Upper lobe of left lung (tissue), 4 donors: ENCODE measurements around the gene MGLL.

Experiments
- CTCF ChIP-seq, 6 experiments: fragments of 450-650 bp in 4 of 6; fragments of 200-600 bp in 2 of 6; sonication (generic) in 2 of 6; IDR thresholded peaks; one replicate each; pipeline ENCODE4 v1.5.1; 2016 to 2019; ENCODE audit warnings: antibody characterized with exemption in 6 of 6
- EP300 ChIP-seq, 4 donors: sonication (generic); formaldehyde crosslinking; IDR thresholded peaks; one replicate each; pipeline ENCODE4 v1.5.1; 2017; ENCODE audit warnings: antibody characterized with exemption in 4 of 4, control low read depth in 2 of 4
- POLR2A ChIP-seq, 4 donors: fragments of 450-650 bp; IDR thresholded peaks; one replicate each; pipeline ENCODE4 v1.5.1; 2016 to 2017; ENCODE audit warnings: antibody characterized with exemption in 4 of 4, mild to moderate bottlenecking in 2 of 4

- TF ChIP-seq CTCF (IDR thresholded peaks at IDR 0.05) (no peak), POLR2A (IDR thresholded peaks at IDR 0.05) (no peak), EP300 (IDR thresholded peaks at IDR 0.05) (no peak)
Measured at GRCh38 chr3:127714866-127715265, 107.4 kb downstream of the MGLL start.
